Measurements from ENCODE around the gene NPEPL1.

GRCh38 chr20:58745391-58745790, 52.8 kb downstream of the NPEPL1 start:
- TF ChIP-seq CTCF (IDR thresholded peaks at IDR 0.05): no peak
- no peak for TF ChIP-seq POLR2A (IDR thresholded peaks at IDR 0.05)
